Eye (tissue), 1 donor: ENCODE data around the gene MAMDC2.

Source experiments
- DNase-seq: peaks from one replicate; pipeline ENCODE4 v3.0.0-alpha.2; 2015

MAMDC2 gene

DNA sequence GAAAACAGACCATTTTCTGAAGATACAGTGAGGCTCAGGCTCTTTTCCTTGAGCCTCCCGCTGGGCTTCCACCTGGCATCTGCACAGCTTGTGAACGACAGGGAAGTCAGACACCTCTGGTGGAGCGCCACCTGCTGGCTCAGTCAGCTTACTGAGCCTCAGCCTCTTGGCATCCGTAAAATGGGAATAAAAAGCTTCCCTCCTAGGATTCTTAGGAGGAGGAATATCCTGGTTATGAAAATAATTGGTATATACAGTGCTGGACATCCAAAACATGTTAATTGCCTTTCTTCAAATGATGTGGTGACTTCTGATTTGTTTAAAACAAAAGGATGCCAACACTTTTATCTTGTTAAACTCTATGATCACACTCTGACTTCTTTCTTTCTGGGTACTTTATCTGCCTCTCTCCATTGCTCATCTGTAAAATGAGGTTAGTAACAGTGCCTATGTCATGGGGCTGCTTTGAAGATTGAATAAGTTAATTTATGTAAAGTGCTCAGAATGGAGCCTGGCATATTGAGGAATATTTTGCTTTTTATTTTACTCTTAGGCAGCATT, 67.5 kb downstream of the MAMDC2 start:
- DNase-seq = peak; percentile 89

- no peak for DNase-seq
Measured at GRCh38 chr9:70111641-70112236, 68.1 kb downstream of the MAMDC2 start.

DNA sequence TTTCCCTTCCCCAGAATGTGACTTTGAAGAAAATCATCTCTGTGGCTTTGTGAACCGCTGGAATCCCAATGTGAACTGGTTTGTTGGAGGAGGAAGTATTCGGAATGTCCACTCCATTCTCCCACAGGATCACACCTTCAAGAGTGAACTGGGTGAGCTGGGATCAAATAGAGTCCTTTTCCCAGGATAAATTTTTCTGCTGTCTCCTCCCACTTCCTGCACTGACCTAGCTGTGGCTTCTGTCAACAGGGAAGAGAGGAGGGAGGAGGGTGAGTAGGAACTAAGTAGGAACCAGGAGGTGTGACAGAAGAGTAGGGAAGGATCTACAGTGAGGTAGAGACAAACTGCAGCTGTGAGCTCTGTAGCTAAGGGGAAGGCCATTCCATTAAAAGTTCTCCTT, 69.3 kb downstream of the MAMDC2 start:
- DNase-seq = no peak

GRCh38 chr9:70113403-70114022, 69.9 kb downstream of the MAMDC2 start:
- DNase-seq = peak; percentile 72

DNA sequence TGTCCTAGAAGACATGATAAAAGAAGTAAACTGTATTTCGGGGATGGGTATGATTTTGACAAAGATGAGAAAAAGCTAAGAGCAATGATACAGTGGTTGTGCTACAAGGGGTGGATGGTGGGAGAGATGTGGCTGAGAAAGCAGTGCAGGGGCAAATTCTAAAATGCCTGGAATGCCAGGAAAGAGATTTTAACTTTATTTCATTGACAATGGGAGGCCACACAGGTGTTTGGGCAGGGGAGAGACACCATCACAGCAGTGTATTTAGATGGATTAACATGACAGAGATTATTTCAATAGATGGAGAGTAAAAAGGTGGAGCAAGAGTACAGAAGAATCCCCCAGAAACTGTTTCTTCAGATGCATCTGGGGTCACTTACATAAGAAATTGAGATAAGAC, 71.2 kb downstream of the MAMDC2 start:
- DNase-seq = no peak

GRCh38 chr9:70117835-70118319, 74.2 kb downstream of the MAMDC2 start:
- no peak for DNase-seq

DNA sequence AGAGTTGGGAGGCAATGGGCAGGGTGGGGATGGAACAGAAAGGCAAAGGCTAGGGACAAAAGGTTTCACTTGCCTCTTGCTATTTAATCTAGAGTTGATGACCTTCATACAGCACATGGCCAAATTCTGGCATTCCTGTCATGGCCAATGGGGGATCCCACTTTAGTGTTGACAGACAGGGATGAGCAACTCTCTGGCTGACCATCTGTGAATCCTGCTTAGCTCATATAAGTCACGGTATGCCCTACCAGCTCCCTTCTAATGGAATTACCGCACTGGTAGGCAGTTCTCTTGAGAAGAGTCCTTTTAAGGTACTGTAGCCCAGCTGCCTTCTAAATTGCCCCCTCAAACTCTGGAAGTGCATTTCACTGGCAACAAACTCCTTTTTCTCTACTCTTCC, 76.1 kb downstream of the MAMDC2 start:
- DNase-seq = no peak

DNA sequence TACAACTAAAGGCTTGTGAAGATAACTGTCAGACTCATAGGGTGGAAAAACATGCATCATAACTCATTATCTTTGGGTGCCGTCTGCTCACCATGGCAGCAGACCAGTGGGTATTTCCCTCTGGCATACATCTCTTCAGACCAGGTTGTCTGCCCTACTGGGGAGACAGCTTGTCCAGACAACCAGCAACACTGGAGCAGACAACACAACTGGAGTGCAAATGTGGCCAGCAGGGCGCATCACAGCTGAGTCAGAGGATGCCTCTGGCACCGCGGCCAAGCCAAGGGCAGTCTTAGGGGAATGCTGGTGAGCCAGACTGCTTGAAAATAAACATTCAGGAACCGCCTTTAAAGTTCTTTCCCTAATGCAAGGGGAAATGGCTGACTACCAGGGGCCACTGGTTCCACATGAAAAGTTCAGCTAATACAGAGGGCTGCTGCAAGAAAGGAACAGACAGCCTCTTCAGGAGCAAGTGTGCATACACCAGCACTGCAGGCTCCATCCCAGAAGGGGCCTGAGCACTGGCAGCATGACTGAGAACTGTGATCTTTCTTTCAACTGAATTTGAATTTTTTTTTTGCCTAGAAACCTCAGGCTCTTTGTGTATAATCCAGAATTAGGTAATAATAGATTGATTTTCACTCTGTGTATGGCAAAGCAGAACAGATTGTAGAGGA, 77.3 kb downstream of the MAMDC2 start:
- no peak for DNase-seq

- DNase-seq = no peak
Measured at GRCh38 chr9:70121818-70122436, 78.3 kb downstream of the MAMDC2 start.

DNA sequence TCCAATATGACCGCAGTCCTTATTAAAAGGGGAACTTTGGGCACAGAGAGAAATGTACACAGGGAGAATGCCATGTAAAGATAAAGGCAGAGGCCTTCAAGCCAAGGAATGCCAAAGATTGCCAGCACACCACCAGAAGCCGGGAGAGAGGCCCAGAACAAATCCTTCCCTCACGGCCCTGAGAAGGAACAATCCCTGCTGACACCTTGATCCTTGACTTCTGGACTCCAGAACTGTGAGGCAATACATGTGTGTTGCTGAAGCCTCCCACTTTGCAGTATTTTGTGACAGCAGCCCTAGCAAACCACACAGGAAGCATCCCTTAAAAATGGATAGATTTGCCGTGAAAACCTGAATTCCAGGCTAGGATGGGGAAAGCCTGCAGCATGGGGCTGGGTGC, 80.0 kb downstream of the MAMDC2 start:
- no peak for DNase-seq

DNA sequence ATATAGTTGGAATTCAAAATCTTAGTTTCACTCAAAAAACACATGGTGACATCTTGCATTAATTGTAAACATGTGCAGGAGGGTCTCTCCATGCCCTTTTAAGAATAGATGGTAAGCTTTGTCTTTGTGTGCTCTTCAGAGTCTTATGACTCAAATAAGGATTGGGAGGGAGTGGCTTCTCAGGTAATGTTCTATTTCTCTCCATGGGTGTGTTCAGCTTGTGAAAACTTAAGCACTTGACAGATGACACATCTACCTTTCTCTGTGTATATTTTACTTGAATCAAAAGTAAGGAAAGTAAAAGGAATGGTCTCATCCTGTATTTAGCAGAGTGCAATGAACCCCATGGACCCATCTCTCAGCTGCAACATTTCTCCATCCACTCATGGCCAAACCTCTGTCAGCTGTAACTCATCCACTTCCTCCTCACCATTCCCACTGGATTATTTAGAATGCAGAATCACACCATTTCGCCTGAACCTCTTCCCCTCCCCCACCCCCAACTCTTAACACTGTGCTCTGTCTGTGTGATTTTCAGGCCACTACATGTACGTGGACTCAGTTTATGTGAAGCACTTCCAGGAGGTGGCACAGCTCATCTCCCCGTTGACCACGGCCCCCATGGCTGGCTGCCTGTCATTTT, 82.1 kb downstream of the MAMDC2 start:
- DNase-seq = no peak

GRCh38 chr9:70127036-70127435, 83.4 kb downstream of the MAMDC2 start:
- no peak for DNase-seq

DNA sequence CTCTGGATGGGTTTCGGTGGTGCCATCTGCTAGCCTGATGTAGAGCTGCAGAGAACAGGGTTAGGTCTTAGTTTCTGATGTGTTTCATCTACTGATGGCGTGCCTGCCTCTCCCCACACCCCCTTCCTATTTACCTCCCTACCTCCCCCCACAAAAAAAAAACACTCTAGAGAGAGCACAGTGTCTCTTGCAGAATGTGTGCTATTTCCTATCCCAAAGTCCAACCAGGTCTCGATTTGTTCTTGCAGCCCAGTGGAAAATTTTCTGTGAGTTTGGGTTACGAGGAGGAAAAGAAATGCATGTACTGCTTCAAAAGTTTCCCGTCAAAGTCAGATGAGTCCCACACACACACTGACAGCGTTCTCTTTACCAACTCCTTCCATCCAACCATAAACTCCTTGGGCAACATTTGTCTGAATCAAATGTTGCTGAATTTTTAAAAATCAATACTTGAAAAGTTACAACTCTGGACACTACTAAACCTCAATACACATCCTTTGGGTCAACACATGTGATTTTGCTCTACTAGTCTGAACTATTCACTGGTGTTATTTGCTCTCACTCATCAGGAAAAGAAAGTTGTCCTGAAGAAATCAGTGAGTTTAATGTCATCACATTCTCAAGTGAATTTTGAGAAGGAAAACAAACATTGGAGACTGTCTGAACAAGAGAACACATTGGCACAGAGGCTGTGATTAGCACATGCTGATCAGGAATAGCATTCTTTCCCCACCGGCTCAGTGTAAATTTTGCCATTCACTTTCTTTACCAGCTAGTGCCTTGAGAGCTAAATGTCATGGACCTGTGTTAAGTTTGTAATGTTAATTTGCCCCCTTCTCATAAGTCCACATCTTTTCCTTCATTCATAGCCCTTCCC, 84.1 kb downstream of the MAMDC2 start:
- DNase-seq = no peak

DNA sequence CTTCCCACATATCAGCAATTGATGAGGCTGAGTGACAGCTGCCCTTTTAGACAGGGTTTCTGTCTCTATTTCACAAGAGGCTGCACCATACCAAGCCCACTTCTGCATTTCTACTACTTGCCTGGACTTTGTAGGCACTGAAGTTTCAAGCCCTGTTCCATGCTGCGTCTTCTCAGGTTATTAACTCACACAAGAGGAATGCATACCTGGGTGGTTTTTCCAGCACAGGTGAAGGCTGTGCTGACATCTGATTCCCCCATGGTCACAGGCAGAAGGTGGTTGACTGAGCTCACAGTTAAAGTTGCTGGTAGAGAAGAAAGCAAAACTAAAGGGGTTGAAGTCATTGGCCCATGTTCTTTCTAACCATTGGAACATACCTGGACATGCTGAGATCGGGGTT, 86.6 kb downstream of the MAMDC2 start:
- DNase-seq = no peak

- no peak for DNase-seq
Measured at GRCh38 chr9:70131296-70131695, 87.6 kb downstream of the MAMDC2 start.

DNA sequence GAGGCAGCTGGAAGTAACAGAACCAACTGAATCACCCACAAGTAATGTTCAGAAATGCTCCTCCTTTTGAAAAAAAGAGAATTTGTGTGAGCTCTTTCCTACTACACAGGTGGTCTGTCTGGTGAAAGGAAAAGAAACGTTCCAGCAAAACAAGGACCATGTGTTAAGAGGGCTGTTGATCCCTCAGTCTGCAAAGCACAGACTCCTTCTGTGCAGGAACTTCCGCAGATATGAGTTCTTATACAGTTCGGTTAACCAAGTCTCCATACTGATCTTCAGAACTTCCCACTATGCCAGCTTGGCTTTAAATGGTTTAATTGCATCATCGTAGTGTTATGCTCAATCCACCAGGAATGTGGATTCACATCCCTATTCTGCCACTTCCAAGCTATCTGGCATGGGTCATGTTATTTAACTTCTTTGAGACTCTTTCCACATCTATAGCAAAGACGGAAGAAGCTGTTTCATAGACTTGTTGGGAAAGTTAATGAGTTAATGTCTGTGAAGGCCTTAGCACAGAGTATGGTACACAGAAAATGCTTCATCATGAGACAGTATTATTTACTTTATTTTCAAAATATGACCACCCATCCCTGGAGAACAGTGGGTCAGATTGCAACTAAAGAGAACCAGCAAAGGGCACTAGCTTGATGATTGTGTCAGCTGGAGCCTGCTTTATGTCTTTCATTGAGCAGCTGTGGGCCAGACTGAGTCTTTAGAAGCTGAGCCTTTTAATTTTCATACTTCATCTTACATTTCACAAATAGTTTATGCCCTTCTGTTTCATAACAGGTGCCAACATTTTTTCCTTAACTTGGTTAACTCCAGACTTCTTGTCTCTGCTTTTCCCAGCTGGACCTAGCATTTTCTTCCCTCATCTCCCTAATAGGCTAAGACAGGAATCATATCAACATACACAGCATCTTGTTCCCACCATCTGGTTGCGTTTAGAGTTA, 89.9 kb downstream of the MAMDC2 start:
- DNase-seq = peak; percentile 62

DNA sequence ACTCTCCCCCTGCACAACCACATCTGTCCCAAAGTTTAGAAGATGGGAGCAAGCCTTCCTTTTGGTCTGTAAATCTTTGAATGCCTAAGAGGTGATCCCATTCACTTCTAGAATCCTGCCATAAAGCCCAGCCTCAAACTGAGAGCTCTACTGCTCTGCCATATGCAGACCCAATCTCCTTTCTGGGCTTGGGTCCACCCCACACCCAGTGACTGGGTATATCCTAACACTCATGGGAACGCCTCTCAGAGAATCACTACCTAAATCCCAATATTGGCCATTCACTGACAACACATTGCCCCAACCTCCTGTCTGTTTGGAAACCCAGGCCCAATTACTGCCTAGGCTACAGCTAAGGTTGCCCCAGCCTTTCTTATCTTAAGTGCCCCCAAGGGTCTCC, 90.7 kb downstream of the MAMDC2 start:
- DNase-seq = no peak

- DNase-seq = no peak
Measured at GRCh38 chr9:70135176-70135575, 91.5 kb downstream of the MAMDC2 start.

DNA sequence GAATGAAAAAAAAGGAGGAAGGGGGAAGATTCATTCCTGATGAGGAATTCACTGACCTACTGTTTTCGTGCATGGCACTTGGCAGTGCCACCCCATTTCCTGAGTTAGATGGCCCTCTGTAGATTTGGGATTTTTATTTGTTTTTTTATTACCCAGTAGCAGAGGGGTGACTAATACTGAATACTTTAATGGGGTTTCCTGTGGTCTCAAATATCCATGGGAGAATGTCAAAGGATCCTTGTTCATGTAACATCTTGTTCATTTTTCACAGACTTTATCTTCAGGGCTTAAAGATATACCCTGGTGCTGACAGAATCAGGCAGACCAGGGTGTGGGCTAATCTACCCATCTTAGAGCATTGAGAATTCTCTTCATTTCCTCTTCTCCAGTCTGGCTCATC, 93.0 kb downstream of the MAMDC2 start:
- no peak for DNase-seq

DNA sequence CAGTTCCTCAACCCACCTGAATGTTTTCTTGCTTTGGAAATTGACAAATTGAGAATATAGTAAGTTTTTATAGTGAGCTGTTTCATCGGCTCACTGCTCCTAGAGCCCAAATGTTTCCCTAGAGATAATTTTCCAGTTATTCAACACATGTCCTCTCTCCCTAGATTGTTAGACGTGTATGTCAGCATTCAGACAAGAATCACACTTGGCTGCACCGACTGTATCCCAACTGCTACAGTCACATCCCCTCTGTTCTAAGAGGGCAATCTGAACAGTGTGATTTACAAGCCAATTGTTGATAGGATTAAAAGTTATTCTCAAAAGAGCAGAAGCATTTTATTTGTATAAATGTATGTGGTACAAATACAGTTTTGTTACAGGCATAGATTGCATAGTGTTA, 93.9 kb downstream of the MAMDC2 start:
- no peak for DNase-seq

DNA sequence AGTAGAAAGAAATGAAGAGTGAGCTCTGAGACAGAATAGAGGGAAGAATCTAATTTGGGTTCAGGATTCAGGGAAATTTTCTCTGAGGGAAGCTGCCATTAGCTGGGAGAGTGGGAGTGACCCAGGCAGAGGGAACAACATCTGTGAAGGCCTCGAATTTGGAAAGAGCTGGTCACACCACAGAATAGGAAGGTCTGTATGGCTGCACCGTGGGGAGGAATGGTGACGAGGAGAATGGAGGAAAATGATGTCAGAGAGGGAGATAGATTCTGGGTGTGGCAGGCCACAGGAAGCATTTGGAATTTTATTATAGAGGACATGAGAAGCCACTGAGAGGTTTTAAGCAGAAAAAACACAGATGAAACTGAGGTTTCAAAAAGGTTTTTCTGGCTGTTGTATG, 98.5 kb downstream of the MAMDC2 start:
- no peak for DNase-seq
